ENCODE results near the gene CENPP. TPM values are rescaled to one million over a fixed set of nuclear protein-coding genes. Genes with fewer than 3 reads are reported as not detected.
A peak's percentile ranks its signal among the peaks of the same experiment; 100 is the strongest.

CENPP gene
- total RNA-seq, 2 donors from 2014 or later: 0.78 to 2.3 TPM

DNA sequence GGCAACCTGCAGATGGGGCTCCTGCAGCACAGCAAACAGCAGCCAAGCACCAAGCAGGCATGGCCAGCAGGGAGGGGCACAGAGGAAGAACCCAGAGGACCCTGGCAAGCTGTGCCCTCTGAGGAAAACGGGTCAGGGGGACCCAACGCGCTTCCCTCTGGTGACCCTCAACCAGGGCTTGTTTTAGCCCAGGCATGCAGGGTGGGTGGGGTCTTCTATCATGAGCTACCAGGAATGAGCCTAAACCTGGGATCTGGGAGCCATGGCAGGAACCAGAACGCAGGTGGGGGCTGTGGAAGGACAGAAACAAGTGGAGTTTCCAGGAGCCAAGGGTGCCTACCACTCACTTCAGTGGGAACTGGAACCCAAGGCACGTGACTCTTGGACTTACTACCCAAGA, 323.3 kb downstream of the CENPP start:
- no peak for TF ChIP-seq POLR2A (IDR thresholded peaks at IDR 0.05)
- TF ChIP-seq, protein P1, sequence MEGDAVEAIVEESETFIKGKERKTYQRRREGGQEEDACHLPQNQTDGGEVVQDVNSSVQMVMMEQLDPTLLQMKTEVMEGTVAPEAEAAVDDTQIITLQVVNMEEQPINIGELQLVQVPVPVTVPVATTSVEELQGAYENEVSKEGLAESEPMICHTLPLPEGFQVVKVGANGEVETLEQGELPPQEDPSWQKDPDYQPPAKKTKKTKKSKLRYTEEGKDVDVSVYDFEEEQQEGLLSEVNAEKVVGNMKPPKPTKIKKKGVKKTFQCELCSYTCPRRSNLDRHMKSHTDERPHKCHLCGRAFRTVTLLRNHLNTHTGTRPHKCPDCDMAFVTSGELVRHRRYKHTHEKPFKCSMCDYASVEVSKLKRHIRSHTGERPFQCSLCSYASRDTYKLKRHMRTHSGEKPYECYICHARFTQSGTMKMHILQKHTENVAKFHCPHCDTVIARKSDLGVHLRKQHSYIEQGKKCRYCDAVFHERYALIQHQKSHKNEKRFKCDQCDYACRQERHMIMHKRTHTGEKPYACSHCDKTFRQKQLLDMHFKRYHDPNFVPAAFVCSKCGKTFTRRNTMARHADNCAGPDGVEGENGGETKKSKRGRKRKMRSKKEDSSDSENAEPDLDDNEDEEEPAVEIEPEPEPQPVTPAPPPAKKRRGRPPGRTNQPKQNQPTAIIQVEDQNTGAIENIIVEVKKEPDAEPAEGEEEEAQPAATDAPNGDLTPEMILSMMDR (IDR thresholded peaks at IDR 0.05): no peak
- no peaks in the 10 kb centered on the region for H3K4me1 ChIP-seq
- H3K27me3 ChIP-seq: no peaks in the 10 kb centered on the region
- DNase-seq: no peak
- intact Hi-C loops (cut with DNase I): no loop called here
- H3K36me3 ChIP-seq (replicated peaks in 1 of 2; ENCODE audit: insufficient read depth in 1 of 2, low read depth in 2 of 2): peaks cover 0 to 16% of the 10 kb centered on the region in 2 donors
- WGBS, 2 donors: 95 to 100% methylated on average over 2 to 5 of the region's 5 CpGs
- no peak for ATAC-seq
- no peaks in the 10 kb centered on the region for H3K9me3 ChIP-seq
- H3K4me3 ChIP-seq: no peak overlapping the region
- no peak overlapping the region for H3K27ac ChIP-seq

DNA sequence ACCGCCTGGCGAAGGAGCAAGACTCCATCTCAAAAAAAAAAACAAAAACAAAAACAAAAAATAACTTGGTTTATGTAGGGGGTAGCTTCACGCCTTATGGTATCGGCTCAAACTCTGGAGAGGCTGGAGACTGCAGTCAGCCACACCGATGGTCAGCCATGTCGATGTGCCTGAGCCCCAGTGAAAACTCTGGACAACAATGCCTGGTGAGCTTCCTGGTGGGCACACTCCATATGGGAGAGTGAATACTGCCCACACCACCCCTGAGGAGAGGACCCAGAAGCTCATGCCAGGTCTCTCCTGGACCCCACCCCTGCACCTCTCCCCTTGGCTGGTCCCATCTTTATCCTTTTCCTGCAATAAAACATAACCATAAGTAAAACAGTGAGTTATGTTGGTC, 324.5 kb downstream of the CENPP start:
- 97 to 99% methylated on average over 6 of the region's 6 CpGs for WGBS, 2 donors
- Histone ChIP-seq H3K4me3 (no peak overlapping the region), H3K27ac (no peak overlapping the region), H3K9me3 (no peaks in the 10 kb centered on the region), H3K27me3 (no peaks in the 10 kb centered on the region), H3K4me1 (no peaks in the 10 kb centered on the region), H3K36me3 (replicated peaks in 1 of 2; ENCODE audit: insufficient read depth in 1 of 2, low read depth in 2 of 2) (peaks cover 0 to 11% of the 10 kb centered on the region in 2 donors)
- intact Hi-C loops (cut with DNase I): no loop called here
- TF ChIP-seq, protein P1 (IDR thresholded peaks at IDR 0.05): no peak
- TF ChIP-seq POLR2A (IDR thresholded peaks at IDR 0.05): no peak
- DNase-seq (no peak), ATAC-seq (no peak)

DNA sequence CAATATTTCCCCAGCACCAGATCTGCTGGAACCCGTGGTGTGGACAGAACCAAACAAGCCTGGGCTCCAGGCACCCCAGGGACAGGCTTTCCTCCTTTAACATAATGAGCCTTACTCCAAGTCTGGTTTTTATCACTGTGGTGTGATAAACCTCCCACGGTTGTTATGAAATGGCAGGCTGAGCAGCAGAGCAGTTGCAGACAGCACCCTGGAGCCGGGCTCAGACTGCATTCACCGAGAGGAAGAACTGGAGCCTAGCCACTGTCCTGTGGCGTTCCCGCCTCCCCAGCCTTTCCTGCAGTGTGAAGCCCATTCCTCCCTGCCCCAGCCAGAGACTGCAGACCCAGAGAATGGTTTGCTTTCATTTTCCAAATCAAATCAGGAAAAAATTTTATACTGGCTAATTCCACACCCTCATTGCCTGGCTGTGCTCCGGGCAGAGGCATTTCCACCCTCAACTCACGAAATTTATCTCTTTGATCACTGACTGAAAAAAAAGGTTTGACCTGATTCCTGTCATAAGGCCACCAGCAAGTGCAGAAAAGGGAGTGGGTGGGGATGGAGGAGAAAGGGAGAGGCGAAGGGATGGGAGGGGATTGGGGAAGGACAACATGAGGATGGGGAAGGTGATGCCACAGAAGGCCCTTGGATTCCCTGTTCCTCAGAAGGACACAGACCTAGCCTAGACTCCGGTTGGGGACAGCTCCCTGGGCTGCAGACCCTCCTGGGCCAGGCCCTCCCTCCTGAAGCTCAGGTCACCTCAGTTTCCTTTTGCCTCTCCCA, 325.3 kb downstream of the CENPP start:
- Histone ChIP-seq H3K36me3 (replicated peaks in 1 of 2; ENCODE audit: insufficient read depth in 1 of 2, low read depth in 2 of 2) (peaks cover 0 to 11% of the 10 kb centered on the region in 2 donors), H3K4me3 (no peak overlapping the region), H3K27me3 (no peaks in the 10 kb centered on the region), H3K27ac (no peak overlapping the region), H3K4me1 (no peaks in the 10 kb centered on the region), H3K9me3 (no peaks in the 10 kb centered on the region)
- ATAC-seq (peak; percentile 35), DNase-seq (peak in 2 of 4 donors; percentile 17 to 45)
- intact Hi-C loops (cut with DNase I): no loop called here
- no peak for TF ChIP-seq POLR2A (IDR thresholded peaks at IDR 0.05)
- TF ChIP-seq, protein P1 (IDR thresholded peaks at IDR 0.05): no peak
- 80 to 87% methylated on average over 9 to 10 of the region's 10 CpGs for WGBS, 2 donors

DNA sequence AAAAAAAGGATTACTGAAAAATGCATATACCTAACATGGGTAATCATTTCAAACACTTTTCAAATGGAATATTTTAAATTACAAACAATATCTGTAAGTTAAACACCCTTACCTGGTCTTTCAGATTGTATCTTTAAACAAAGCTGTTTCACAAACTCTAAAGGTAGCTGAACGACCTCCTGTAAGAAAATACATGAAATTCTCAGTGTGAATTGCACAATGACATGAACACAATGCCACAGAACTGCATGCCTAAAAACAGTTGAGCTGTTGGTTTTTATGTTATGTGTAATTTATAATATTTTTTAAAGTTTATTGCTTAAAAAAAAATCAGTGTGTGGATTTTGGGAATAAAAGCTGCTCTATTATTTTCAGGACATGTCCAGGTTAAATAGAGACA, 326.7 kb downstream of the CENPP start:
- no peaks in the 10 kb centered on the region for H3K9me3 ChIP-seq
- no peak for DNase-seq
- WGBS, 2 donors: 55 to 68% methylated on average over 1 of the region's 1 CpG
- intact Hi-C loops (cut with DNase I): no loop called here
- H3K27me3 ChIP-seq: no peaks in the 10 kb centered on the region
- H3K4me3 ChIP-seq: no peak overlapping the region
- TF ChIP-seq, protein P1 (IDR thresholded peaks at IDR 0.05): no peak
- no peak for TF ChIP-seq POLR2A (IDR thresholded peaks at IDR 0.05)
- H3K4me1 ChIP-seq: no peaks in the 10 kb centered on the region
- no peak for ATAC-seq
- no peak overlapping the region for H3K27ac ChIP-seq
- H3K36me3 ChIP-seq (replicated peaks in 1 of 2; ENCODE audit: insufficient read depth in 1 of 2, low read depth in 2 of 2): peaks cover 0 to 11% of the 10 kb centered on the region in 2 donors

Measured in body of pancreas (tissue), 4 donors.